Smooth muscle cell (in vitro differentiated cells): ENCODE data around the gene LST1. TPM values are rescaled to one million over a fixed set of nuclear protein-coding genes. Genes with fewer than 3 reads are reported as not detected.

Experiments used
- DNase-seq: peaks from one replicate; lab custom pipeline; 2025; ENCODE audit not compliant: unreplicated experiment; lab: John Stamatoyannopoulos, UW
- H2AFZ ChIP-seq: fragments of 200-600 bp; sonication (generic); 2 replicates; pipeline ENCODE4 v1.6.0; 2016; ENCODE audit warnings: antibody characterized with exemption, low read depth, mild to moderate bottlenecking
- H3F3A ChIP-seq: fragments of 200-600 bp; sonication (generic); 2 replicates; pipeline ENCODE4 v1.6.0; 2017; ENCODE audit warnings: antibody characterized with exemption, low read depth
- H3K27ac ChIP-seq: fragments of 200-600 bp; sonication (generic); 2 replicates; pipeline ENCODE4 v1.5.1; 2016; ENCODE audit warnings: low read depth, mild to moderate bottlenecking
- H3K27me3 ChIP-seq: fragments of 200-600 bp; sonication (generic); 2 replicates; pipeline ENCODE4 v1.6.1; 2016; ENCODE audit warnings: low read depth, mild to moderate bottlenecking
- H3K36me3 ChIP-seq: fragments of 200-600 bp; sonication (generic); 2 replicates; pipeline ENCODE4 v1.5.1; 2016; ENCODE audit warnings: low read depth
- H3K4me1 ChIP-seq: fragments of 200-600 bp; sonication (generic); 2 replicates; pipeline ENCODE4 v1.5.1; 2016; ENCODE audit warnings: low read depth
- H3K4me2 ChIP-seq: fragments of 200-600 bp; sonication (generic); 2 replicates; pipeline ENCODE4 v1.6.0; 2016; ENCODE audit warnings: mild to moderate bottlenecking
- H3K4me3 ChIP-seq: fragments of 200-600 bp; sonication (generic); 2 replicates; pipeline ENCODE4 v1.5.1; 2016; ENCODE audit warnings: mild to moderate bottlenecking
- H3K79me2 ChIP-seq: fragments of 200-600 bp; sonication (generic); 2 replicates; pipeline ENCODE4 v1.6.0; 2016; ENCODE audit warnings: low read depth, mild to moderate bottlenecking
- H3K9ac ChIP-seq: fragments of 200-600 bp; sonication (generic); 2 replicates; pipeline ENCODE4 v1.6.0; 2016; ENCODE audit warnings: low read depth
- H3K9me3 ChIP-seq: fragments of 200-600 bp; sonication (generic); replicated peaks from 2 replicates; pipeline ENCODE4 v1.5.1; 2016; ENCODE audit warnings: low read depth
- H4K20me1 ChIP-seq: fragments of 200-600 bp; sonication (generic); 2 replicates; pipeline ENCODE4 v1.6.0; 2016; ENCODE audit warnings: low read depth
- CTCF ChIP-seq: fragments of 200-600 bp; sonication (generic); IDR thresholded peaks from 2 replicates; pipeline ENCODE4 v1.5.1; 2017; ENCODE audit warnings: borderline replicate concordance, mild to moderate bottlenecking, antibody characterized with exemption; ENCODE audit not compliant: insufficient read depth, poor library complexity, severe bottlenecking
- WGBS: methylation state at CpG from one replicate; pipeline ENCODE4 v1.1.7; 2016; ENCODE audit warnings: low lambda C conversion rate; 5-methylcytosine and 5-hydroxymethylcytosine counted together
- microRNA-seq: library from miRNA; unstranded; fragments of <30 nt; microRNA quantifications from one replicate; pipeline ENCODE4, GENCODE V29; 2016; ENCODE audit warnings: borderline number of aligned reads
- polyA plus RNA-seq: library from polyadenylated mRNA; unstranded; fragments of >200 nt; fragmentation: Nextera tagmentation; extraction: Ambion mirVana; gene quantifications from 2 replicates; pipeline ENCODE4 v1.2.1, GENCODE V29; 2016
- small RNA-seq: library from RNA; depleted of rRNA; stranded (forward); fragments of <200 nt; gene quantifications from one replicate; pipeline ENCODE3, GENCODE V24; 2014
- total RNA-seq: library from RNA; depleted of rRNA; stranded (reverse); fragments of >200 nt; gene quantifications from 2 replicates; pipeline ENCODE4 v1.2.3, GENCODE V29; 2014

The LST1 gene
- total and polyA plus RNA-seq, 2 experiments from 2014 or later = 1.4 TPM; not detected in 1

- Histone ChIP-seq H3F3A (peaks cover 69% of the 10 kb centered on the region), H3K9ac (no peak overlapping the region), H3K27ac (peak overlapping the region; percentile 42), H3K9me3 (no peaks in the 10 kb centered on the region), H2AFZ (no peak overlapping the region), H3K79me2 (peaks cover 8% of the 10 kb centered on the region), H3K27me3 (no peaks in the 10 kb centered on the region), H3K36me3 (peaks cover 21% of the 10 kb centered on the region), H3K4me2 (no peak overlapping the region), H3K4me3 (no peak overlapping the region), H3K4me1 (no peaks in the 10 kb centered on the region), H4K20me1 (peaks cover 54% of the 10 kb centered on the region)
- DNase-seq = no peak
- 82% methylated on average over 3 of the region's 3 CpGs for WGBS
- no peak for TF ChIP-seq CTCF
Observed at GRCh38 chr6:31634131-31634530, 48.1 kb downstream of the LST1 start.

- no peaks in the 10 kb centered on the region for H3K4me1 ChIP-seq
- 96% methylated on average over 11 of the region's 11 CpGs for WGBS
- H2AFZ ChIP-seq = no peak overlapping the region
- H4K20me1 ChIP-seq = peaks cover 51% of the 10 kb centered on the region
- DNase-seq = no peak
- peaks cover 77% of the 10 kb centered on the region for H3F3A ChIP-seq
- H3K36me3 ChIP-seq = peaks cover 21% of the 10 kb centered on the region
- H3K4me2 ChIP-seq = no peak overlapping the region
- no peak overlapping the region for H3K27ac ChIP-seq
- no peak for TF ChIP-seq CTCF
- no peak overlapping the region for H3K4me3 ChIP-seq
- H3K27me3 ChIP-seq = no peaks in the 10 kb centered on the region
- H3K9ac ChIP-seq = no peak overlapping the region
- no peaks in the 10 kb centered on the region for H3K9me3 ChIP-seq
- H3K79me2 ChIP-seq = peaks cover 8% of the 10 kb centered on the region
Observed at GRCh38 chr6:31634969-31635575, 49.0 kb downstream of the LST1 start.

GRCh38 chr6:31636698-31637596 is 50.9 kb downstream of the LST1 start:
- DNase-seq = no peak
- no peak overlapping the region for H2AFZ ChIP-seq
- H3F3A ChIP-seq = peaks cover 77% of the 10 kb centered on the region
- peaks cover 3% of the 10 kb centered on the region for H3K79me2 ChIP-seq
- TF ChIP-seq CTCF = no peak
- no peak overlapping the region for H3K4me2 ChIP-seq
- H3K36me3 ChIP-seq = peaks cover 20% of the 10 kb centered on the region
- peaks cover 40% of the 10 kb centered on the region for H4K20me1 ChIP-seq
- no peak overlapping the region for H3K4me3 ChIP-seq
- H3K9ac ChIP-seq = no peak overlapping the region
- H3K27ac ChIP-seq = no peak overlapping the region
- no peaks in the 10 kb centered on the region for H3K27me3 ChIP-seq
- WGBS = 94% methylated on average over 22 of the region's 27 CpGs
- H3K9me3 ChIP-seq = no peaks in the 10 kb centered on the region
- no peaks in the 10 kb centered on the region for H3K4me1 ChIP-seq

Small RNAs within 50 kb of the gene (microRNA-seq; reads per million reads assigned to microRNA genes)
- gene MIR6832 = 2.3 reads per million

Small RNAs within 50 kb of the gene (small RNA-seq; reads per million reads assigned to genes)
- gene MIR6832 (not detected), gene SNORA38 (25.0 reads per million, percentile 91 among the genes with 10 or more reads in this experiment), gene SNORD117 (740 reads per million, percentile 100 among the genes with 10 or more reads in this experiment), gene SNORD84 (not detected), gene UQCRHP1 (not detected)

Other genes starting within 250 kb of the LST1 start
Only the 30 nearest of the 35 such genes appear.
- 45.8 and 54.2 TPM in 2 replicates for gene MICA, start 182.7 kb upstream of the LST1 start, total RNA-seq
- gene MICA, start 182.7 kb upstream of the LST1 start, polyA plus RNA-seq = 60.8 and 61.5 TPM in 2 replicates
- gene MICB, start 88.1 kb upstream of the LST1 start, total RNA-seq = 2.9 and 4.7 TPM in 2 replicates
- 1.4 and 2.4 TPM in 2 replicates for gene MICB, start 88.1 kb upstream of the LST1 start, polyA plus RNA-seq
- gene MCCD1, start 57.3 kb upstream of the LST1 start, total RNA-seq = not detected in 2 replicates
- gene MCCD1, start 57.3 kb upstream of the LST1 start, polyA plus RNA-seq = not detected in 2 replicates
- gene DDX39B, start 44.3 kb upstream of the LST1 start, total RNA-seq = 137 and 153 TPM in 2 replicates
- 117 and 146 TPM in 2 replicates for gene DDX39B, start 44.3 kb upstream of the LST1 start, polyA plus RNA-seq
- 0.90 and 1.0 TPM in 2 replicates for gene ATP6V1G2, start 39.7 kb upstream of the LST1 start, total RNA-seq
- 2.3 and 2.4 TPM in 2 replicates for gene ATP6V1G2, start 39.7 kb upstream of the LST1 start, polyA plus RNA-seq
- gene NFKBIL1, start 38.7 kb upstream of the LST1 start, total RNA-seq = 8.1 and 28.2 TPM in 2 replicates
- gene NFKBIL1, start 38.7 kb upstream of the LST1 start, polyA plus RNA-seq = 23.5 and 25.9 TPM in 2 replicates
- gene LTA, start 14.0 kb upstream of the LST1 start, total RNA-seq = 1.8 TPM in 1 of 2 replicates, not detected in the other
- 0.74 TPM in 1 of 2 replicates, not detected in the other for gene LTA, start 14.0 kb upstream of the LST1 start, polyA plus RNA-seq
- gene TNF, start 10.7 kb upstream of the LST1 start, total RNA-seq = 0.94 and 3.0 TPM in 2 replicates
- gene TNF, start 10.7 kb upstream of the LST1 start, polyA plus RNA-seq = 1.5 and 2.4 TPM in 2 replicates
- 1.5 TPM in 1 of 2 replicates, not detected in the other for gene LTB, start 3.9 kb upstream of the LST1 start, total RNA-seq
- 0.75 and 6.3 TPM in 2 replicates for gene LTB, start 3.9 kb upstream of the LST1 start, polyA plus RNA-seq
- gene NCR3, start 6.7 kb downstream of the LST1 start, total RNA-seq = not detected in 2 replicates
- gene NCR3, start 6.7 kb downstream of the LST1 start, polyA plus RNA-seq = 0.22 and 0.48 TPM in 2 replicates
- not detected in 2 replicates for gene AIF1, start 29.0 kb downstream of the LST1 start, total RNA-seq
- gene AIF1, start 29.0 kb downstream of the LST1 start, polyA plus RNA-seq = not detected in 2 replicates
- 44.7 and 47.6 TPM in 2 replicates for gene PRRC2A, start 34.4 kb downstream of the LST1 start, total RNA-seq
- 58.0 and 75.3 TPM in 2 replicates for gene PRRC2A, start 34.4 kb downstream of the LST1 start, polyA plus RNA-seq
- 75.9 and 123 TPM in 2 replicates for gene BAG6, start 66.4 kb downstream of the LST1 start, total RNA-seq
- gene BAG6, start 66.4 kb downstream of the LST1 start, polyA plus RNA-seq = 74.8 and 85.8 TPM in 2 replicates
- gene APOM, start 69.6 kb downstream of the LST1 start, total RNA-seq = 2.3 and 2.7 TPM in 2 replicates
- gene APOM, start 69.6 kb downstream of the LST1 start, polyA plus RNA-seq = 1.1 and 2.7 TPM in 2 replicates
- 7.1 and 8.9 TPM in 2 replicates for gene C6orf47, start 74.5 kb downstream of the LST1 start, total RNA-seq
- gene C6orf47, start 74.5 kb downstream of the LST1 start, polyA plus RNA-seq = 15.5 and 20.1 TPM in 2 replicates
- gene GPANK1, start 78.7 kb downstream of the LST1 start, total RNA-seq = 12.5 and 17.2 TPM in 2 replicates
- gene GPANK1, start 78.7 kb downstream of the LST1 start, polyA plus RNA-seq = 19.6 and 20.1 TPM in 2 replicates
- 228 and 313 TPM in 2 replicates for gene CSNK2B, start 79.8 kb downstream of the LST1 start, total RNA-seq
- 195 and 226 TPM in 2 replicates for gene CSNK2B, start 79.8 kb downstream of the LST1 start, polyA plus RNA-seq
- 1.5 and 7.5 TPM in 2 replicates for gene LY6G5B, start 83.7 kb downstream of the LST1 start, total RNA-seq
- gene LY6G5B, start 83.7 kb downstream of the LST1 start, polyA plus RNA-seq = 5.6 and 16.2 TPM in 2 replicates
- gene LY6G5C, start 94.8 kb downstream of the LST1 start, total RNA-seq = 0.18 and 0.67 TPM in 2 replicates
- gene LY6G5C, start 94.8 kb downstream of the LST1 start, polyA plus RNA-seq = 3.8 and 5.2 TPM in 2 replicates
- gene ABHD16A, start 117.0 kb downstream of the LST1 start, total RNA-seq = 24.9 and 32.8 TPM in 2 replicates
- gene ABHD16A, start 117.0 kb downstream of the LST1 start, polyA plus RNA-seq = 39.9 and 40.5 TPM in 2 replicates
- gene LY6G6F, start 120.6 kb downstream of the LST1 start, total RNA-seq = not detected in 2 replicates
- gene LY6G6F, start 120.6 kb downstream of the LST1 start, polyA plus RNA-seq = not detected in 2 replicates
- gene LY6G6D, start 129.1 kb downstream of the LST1 start, total RNA-seq = not detected in 2 replicates
- gene LY6G6D, start 129.1 kb downstream of the LST1 start, polyA plus RNA-seq = not detected in 2 replicates
- gene LY6G6C, start 135.5 kb downstream of the LST1 start, total RNA-seq = 3.8 and 5.2 TPM in 2 replicates
- 3.9 and 7.2 TPM in 2 replicates for gene LY6G6C, start 135.5 kb downstream of the LST1 start, polyA plus RNA-seq
- gene MPIG6B, start 137.1 kb downstream of the LST1 start, total RNA-seq = 0.09 TPM in 1 of 2 replicates, not detected in the other
- 1.1 TPM in 1 of 2 replicates, not detected in the other for gene MPIG6B, start 137.1 kb downstream of the LST1 start, polyA plus RNA-seq
- gene DDAH2, start 143.0 kb downstream of the LST1 start, total RNA-seq = 62.9 and 104 TPM in 2 replicates
- gene DDAH2, start 143.0 kb downstream of the LST1 start, polyA plus RNA-seq = 122 and 134 TPM in 2 replicates
- gene CLIC1, start 150.3 kb downstream of the LST1 start, total RNA-seq = 373 and 417 TPM in 2 replicates
- 610 and 628 TPM in 2 replicates for gene CLIC1, start 150.3 kb downstream of the LST1 start, polyA plus RNA-seq
- gene MSH5, start 153.7 kb downstream of the LST1 start, total RNA-seq = 10.6 and 15.4 TPM in 2 replicates
- 4.7 and 10.5 TPM in 2 replicates for gene MSH5, start 153.7 kb downstream of the LST1 start, polyA plus RNA-seq
- not detected in 2 replicates for gene SAPCD1, start 176.4 kb downstream of the LST1 start, total RNA-seq
- 1.4 and 1.8 TPM in 2 replicates for gene SAPCD1, start 176.4 kb downstream of the LST1 start, polyA plus RNA-seq
- gene VWA7, start 191.1 kb downstream of the LST1 start, total RNA-seq = 0.22 and 0.58 TPM in 2 replicates
- gene VWA7, start 191.1 kb downstream of the LST1 start, polyA plus RNA-seq = 0.08 and 0.28 TPM in 2 replicates
- 31.9 and 60.8 TPM in 2 replicates for gene VARS1, start 209.5 kb downstream of the LST1 start, total RNA-seq
- gene VARS1, start 209.5 kb downstream of the LST1 start, polyA plus RNA-seq = 76.9 and 80.8 TPM in 2 replicates